SHP77 treated with DMSO at 0.1 percent for 48 hours (cell line): Measurements from ENCODE around the gene FIGNL1.
"Not testable (repeated sequence)": the region's sequence is repeated elsewhere in the genome, so short reads cannot be mapped to it uniquely, and the experiment has no call there.

Source experiments
- DNase-seq: peaks from one replicate; lab custom pipeline; 2025; lab: John Stamatoyannopoulos, UW

FIGNL1 gene

DNA sequence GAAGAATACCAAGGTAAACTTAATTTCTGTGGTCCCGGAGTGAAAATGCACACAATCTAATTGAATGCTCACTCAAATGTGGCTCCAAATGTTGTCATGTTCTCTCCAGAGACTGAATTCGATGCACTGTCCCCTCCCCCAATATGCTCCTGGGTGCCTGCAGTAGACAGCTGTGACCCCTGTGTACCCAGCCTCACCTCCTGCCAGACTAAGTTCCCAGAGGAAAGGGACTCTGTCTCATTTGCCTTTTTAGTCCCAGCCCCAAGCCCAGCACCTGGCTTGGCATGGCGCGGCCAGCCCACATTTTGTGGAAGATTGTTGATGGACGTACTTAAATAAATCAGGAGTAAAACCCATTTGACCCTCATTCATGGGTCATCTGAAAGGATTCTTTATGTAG is 21.8 kb upstream of the FIGNL1 start:
- DNase-seq, result no peak

DNA sequence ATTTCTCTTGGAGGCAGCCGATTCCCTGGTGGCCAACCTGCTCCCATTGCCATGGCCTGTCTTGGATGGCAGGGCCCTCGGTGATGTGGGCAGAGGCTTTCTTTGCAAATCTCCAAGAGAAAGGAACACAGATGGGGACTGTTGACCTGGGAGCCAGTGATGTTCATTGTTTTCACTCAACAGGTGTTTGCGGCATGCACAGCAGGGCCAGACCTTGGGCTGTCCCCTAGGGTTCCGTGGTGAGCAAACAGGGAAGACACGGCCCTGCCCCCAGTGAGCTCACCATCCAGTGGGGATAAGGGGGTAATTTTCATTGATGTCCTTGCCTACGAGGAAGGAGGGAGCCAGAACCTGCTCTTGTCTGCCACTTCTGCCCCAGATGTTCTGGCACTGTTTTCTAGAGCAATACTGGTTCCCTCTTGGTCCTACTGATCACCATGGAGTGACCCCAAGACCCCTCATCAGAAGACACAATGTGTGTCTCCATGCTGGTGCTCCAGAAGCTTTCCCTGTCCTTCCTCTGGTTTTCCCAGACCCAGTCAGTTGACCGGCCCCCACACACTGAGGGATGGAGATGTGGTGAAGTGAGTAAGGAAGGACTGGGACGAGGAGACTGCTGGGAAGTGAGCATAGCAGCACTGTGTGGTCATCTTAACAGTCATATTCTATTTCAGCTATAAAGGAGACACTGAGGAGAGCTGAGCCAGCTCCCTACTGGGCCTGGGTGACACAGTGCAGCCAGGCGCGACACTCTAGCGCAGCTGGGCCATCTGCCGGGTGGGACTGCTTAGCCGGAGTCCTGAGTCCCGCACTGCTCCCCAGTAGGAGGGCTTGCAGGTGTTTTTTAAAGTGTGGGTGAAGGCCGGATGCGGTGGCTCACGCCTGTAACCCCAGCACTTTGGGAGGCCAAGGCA is 20.4 kb upstream of the FIGNL1 start:
- no peak for DNase-seq

GRCh38 chr7:50469181-50469580 is 19.0 kb upstream of the FIGNL1 start:
- DNase-seq, result no peak

- peak; percentile 68 for DNase-seq
These were observed 17.9 kb upstream of the FIGNL1 start for GRCh38 chr7:50467817-50468610.

DNA sequence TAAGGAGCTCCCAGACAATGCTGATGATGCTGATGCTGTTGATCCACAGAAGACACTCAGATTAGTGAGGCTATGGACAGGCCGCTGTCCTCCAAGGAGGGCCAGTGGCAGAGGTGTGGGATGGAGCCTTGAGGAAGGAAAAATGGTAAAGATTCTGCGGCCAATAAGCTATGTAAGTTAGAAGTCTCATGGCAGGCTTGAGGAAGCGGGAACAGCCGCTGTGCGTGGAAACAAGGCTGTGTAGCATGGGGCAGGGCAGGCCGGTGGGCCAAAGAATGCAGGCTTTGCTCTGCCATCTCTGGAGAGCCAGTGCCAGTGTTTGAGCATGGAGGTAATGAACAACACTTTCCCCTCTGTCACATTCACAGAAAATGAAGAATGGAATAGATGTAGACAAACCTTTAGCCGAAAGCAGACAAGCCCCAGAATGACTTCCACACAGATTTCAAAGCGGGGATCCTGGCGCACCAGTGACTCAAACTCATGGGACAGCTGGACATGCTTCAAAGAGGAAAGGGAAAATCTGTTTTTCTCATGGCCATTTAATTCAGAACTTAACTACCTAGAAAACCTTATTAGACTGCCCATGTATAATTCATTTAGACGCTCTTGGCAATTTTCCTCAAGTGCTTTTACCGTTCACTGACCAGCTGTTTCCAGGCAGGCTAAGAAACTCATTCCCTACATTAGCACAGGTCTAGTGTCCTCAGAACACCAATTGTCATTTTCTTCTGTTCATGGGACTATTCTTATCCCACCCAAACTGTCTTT is 16.9 kb upstream of the FIGNL1 start:
- no peak for DNase-seq

- no peak for DNase-seq
These were observed 12.9 kb upstream of the FIGNL1 start for GRCh38 chr7:50463035-50463434.

DNA sequence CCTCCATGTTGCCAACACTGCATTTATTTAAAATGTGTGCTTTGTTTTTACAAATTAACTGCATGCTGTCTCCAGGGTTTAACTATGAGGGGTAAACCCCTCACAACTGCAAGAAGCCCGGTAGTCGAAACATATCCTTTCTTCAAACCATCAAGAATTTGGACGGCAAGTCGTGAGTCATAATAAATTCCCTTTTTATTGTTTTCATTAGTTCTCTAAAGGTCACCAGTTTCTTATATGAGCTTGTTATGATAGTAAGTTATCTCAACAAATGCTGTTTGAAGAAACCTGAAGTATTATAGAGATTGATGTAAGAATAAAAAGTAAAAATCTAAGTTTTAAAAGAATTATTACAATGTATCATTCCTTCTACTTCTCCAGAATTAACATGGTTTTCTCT is 12.2 kb upstream of the FIGNL1 start:
- DNase-seq, result no peak

- no peak for DNase-seq
These were observed 11.5 kb upstream of the FIGNL1 start for GRCh38 chr7:50461695-50462094.

DNA sequence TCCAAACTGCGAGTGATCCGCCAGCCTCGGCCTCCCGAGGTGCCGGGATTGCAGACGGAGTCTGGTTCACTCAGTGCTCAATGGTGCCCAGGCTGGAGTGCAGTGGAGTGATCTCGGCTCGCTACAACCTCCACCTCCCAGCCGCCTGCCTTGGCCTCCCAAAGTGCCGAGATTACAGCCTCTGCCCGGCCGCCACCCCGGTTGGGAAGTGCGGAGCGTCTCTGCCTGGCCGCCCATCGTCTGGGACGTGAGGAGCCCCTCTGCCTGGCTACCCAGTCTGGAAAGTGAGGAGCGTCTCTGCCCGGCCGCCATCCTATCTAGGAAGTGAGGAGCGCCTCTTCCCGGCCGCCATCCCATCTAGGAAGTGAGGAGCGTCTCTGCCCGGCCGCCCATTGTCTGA is 9.0 kb upstream of the FIGNL1 start:
- DNase-seq, result not testable (repeated sequence)

DNA sequence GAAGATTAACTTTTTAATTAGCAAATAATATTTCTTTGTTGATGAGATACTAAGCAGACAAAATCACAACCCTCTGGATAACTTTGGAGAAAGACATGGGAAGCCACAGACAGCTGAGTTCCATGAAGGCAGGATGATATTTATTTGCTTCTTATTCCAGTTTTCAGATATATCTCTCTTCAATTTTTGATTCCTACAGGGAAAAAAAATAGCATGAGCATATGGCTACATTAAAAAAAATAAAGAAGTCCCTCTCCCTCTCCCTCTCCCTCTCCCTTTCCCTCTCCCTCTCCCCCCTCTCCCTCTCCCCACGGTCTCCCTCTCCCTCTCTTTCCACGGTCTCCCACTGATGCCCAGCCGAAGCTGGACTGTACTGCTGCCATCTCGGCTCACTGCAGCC is 8.5 kb upstream of the FIGNL1 start:
- not testable (repeated sequence) for DNase-seq

- DNase-seq, result no peak
These were observed 6.4 kb upstream of the FIGNL1 start for GRCh38 chr7:50456371-50457123.

GRCh38 chr7:50455658-50456057 is 5.5 kb upstream of the FIGNL1 start:
- no peak for DNase-seq

DNA sequence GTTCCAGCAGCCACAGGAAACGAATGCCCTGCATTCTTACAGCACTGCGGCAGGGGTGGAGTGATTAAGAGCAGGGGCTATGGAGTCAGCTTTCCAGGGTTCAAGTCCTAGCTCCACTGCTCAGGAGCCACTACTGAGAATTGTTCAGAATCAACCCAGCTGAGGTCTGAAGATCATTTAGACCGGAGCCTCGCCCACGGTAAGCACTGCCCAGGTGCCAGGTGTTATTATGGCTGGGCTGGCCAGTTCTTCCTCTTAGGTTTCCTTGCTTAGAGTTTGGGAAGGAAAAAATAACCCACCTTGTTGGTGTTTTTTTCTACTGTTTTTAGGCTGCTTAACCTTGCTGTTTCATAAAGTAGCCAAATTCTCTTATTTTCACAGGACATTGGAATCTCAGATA is 4.8 kb upstream of the FIGNL1 start:
- no peak for DNase-seq

GRCh38 chr7:50450590-50451032 is 461 bp upstream of the FIGNL1 start:
- peak; percentile 35 for DNase-seq

- no peak for DNase-seq
These were observed 659 bp downstream of the FIGNL1 start for GRCh38 chr7:50449501-50449880.

- no peak for DNase-seq
These were observed 1.3 kb downstream of the FIGNL1 start for GRCh38 chr7:50448823-50449222.

DNA sequence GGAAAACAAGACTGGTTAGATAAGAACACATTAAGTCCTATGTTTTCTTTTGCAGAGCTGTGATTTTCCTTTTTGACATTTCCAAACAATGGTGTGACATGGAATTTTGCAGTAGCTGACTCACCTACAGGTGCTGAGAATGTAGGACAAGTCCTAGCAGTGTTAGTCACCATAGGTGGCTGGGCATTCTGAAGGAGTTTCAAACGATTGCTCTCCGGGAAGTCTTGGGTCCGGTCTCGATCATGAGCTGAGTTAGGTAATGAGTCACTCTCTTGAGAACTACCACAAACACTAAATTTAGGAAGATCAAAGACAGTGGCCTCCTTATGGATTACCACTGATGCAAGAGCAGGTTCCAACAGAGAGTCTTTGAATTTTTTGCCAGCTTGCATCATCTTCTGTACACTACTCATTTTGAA is 3.6 kb downstream of the FIGNL1 start:
- no peak for DNase-seq

DNA sequence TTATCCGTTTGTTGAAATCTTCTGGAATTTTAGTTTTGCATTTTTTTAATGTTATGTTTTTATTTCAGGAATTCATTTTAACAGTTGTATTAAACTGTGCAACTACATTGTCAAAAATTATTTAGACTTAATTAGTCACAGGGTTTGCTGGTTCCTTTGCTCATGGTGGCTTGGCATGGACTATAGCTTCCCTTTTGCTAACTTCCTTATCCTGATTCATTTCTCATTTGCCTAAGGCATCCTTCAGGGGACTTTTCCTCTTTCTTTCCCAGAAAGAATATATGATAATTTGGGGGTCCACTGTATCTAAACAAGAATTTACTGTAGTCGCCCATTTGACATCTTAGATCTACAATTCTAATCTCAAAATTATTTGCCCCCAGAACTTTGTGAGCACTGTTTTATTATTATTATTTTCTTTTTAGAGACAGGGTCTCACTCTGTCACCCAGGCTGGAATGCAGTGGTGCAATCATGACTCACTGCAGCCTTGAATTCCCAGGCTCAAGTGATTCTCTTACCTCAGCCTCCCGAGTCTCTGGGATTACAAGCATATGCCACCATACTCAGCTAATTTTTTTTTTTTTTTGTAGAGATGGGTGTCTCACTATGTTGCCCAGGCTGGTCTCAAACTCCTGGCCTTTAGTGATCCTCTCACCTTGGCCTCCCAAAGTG is 13.9 kb downstream of the FIGNL1 start:
- no peak for DNase-seq

DNA sequence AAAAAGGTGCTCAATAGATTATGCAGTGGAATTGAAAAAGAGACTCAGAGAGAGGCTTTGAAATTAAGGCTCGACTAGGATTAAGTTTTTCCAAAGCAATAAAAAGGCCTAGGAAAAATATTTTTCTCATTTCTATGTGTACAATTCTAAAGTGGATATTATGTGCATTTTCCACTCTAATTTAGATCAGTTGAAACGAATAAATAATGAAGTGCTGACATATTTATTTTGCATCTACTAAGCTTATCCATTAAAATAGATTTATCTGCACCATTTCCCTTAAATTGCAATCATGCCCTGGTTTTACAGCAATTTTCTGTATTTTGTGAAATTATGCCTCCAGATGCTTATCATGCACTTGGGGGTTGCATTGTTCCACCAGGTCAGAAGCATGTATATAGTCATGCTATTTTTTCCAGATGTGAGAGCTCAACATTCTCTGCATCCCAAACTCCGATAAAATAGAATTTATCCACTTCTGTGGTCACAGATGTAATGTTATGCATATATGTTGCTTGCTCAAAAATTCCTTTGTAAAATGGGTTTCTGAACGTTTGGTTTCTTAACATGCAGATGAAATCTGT is 18.3 kb downstream of the FIGNL1 start:
- DNase-seq, result no peak

- no peak for DNase-seq
These were observed 18.8 kb downstream of the FIGNL1 start for GRCh38 chr7:50431316-50431715.

GRCh38 chr7:50428911-50429310 is 21.2 kb downstream of the FIGNL1 start:
- no peak for DNase-seq
